GM10266 (cell line): ENCODE results near the gene EBPL.
A peak's percentile ranks its signal among the peaks of the same experiment; 100 is the strongest.

Experiments used
- DNase-seq: peaks from one replicate; pipeline ENCODE4 v3.0.0; 2012; ENCODE audit errors: extremely low spot score
- TF ChIP-seq, protein P1 (sequence below): IDR thresholded peaks from 2 replicates; pipeline ENCODE4 v1.5.1; 2012; ENCODE audit warnings: mild to moderate bottlenecking, low read depth; ENCODE audit not compliant: control insufficient read depth, insufficient read depth; ENCODE audit errors: missing control alignments

The EBPL gene

DNA sequence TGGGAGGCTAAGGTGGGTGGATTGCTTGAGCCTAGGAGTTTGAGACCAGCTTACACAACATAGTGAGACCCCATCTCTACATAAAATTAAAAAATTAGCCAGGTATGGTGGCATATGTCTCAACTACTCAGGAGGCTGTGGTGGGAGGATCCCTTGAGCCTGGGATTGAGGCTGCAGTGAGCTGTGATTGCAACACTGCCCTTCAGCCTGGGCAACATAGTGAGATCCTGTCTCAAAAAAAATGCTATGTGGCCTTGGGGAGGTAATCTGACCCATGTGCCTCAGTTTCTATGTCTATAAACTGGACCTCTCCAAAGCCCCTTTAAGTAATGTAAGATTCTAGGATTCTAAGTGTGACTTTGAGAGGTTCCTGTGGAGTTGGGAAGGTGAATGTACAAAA is 37.8 kb downstream of the EBPL start:
- TF ChIP-seq, protein P1, sequence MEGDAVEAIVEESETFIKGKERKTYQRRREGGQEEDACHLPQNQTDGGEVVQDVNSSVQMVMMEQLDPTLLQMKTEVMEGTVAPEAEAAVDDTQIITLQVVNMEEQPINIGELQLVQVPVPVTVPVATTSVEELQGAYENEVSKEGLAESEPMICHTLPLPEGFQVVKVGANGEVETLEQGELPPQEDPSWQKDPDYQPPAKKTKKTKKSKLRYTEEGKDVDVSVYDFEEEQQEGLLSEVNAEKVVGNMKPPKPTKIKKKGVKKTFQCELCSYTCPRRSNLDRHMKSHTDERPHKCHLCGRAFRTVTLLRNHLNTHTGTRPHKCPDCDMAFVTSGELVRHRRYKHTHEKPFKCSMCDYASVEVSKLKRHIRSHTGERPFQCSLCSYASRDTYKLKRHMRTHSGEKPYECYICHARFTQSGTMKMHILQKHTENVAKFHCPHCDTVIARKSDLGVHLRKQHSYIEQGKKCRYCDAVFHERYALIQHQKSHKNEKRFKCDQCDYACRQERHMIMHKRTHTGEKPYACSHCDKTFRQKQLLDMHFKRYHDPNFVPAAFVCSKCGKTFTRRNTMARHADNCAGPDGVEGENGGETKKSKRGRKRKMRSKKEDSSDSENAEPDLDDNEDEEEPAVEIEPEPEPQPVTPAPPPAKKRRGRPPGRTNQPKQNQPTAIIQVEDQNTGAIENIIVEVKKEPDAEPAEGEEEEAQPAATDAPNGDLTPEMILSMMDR, result no peak

DNA sequence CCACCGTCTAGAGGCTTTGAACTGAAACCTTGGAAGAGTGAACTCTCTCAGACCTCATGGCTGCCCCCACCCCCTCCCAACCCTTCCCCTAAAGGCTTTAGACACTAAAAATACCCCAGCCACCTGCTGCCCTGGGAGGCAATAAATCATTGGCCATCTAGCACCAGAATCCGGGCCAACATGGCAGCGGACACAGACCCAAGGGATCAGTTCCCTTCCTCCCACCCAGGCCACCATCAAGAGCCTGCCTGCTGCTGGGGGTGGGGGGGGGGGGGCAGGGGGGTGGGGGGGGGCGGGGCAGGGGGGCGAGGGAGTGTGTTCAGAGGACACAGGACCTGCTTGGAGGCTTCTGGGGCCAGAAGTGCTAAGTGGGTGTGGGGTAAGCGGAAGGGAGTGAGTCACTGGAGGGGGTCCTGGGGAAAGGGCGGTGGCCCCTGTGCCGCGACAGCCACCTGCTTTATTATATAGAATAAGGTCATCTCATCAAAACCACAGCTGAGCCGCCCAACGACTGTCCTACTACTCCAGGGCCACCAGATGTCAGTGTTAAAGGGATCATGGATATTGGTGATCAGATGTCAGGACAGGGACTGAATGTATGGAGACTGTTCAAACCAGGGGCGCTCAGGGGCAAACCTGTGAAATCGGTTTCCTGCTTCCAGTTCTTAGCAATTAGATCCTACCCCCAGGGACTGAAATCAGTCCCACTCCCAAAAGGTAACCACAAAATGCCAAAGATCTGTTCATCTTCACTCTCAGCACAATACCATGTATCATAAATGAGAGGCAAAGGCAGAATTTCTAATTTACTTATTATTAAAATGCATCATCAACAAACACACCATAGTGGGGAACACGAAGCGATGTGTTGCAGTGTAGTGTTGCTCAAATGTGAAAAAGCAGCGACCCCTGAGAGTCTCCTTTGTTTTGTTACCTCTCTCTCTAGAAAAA is 38.7 kb downstream of the EBPL start:
- DNase-seq, result peak; percentile 54
- TF ChIP-seq, protein P1, result peak; percentile 49

More for the DNA sequence above, 37.8 kb downstream of the EBPL start:
- no peak for DNase-seq

DNA sequence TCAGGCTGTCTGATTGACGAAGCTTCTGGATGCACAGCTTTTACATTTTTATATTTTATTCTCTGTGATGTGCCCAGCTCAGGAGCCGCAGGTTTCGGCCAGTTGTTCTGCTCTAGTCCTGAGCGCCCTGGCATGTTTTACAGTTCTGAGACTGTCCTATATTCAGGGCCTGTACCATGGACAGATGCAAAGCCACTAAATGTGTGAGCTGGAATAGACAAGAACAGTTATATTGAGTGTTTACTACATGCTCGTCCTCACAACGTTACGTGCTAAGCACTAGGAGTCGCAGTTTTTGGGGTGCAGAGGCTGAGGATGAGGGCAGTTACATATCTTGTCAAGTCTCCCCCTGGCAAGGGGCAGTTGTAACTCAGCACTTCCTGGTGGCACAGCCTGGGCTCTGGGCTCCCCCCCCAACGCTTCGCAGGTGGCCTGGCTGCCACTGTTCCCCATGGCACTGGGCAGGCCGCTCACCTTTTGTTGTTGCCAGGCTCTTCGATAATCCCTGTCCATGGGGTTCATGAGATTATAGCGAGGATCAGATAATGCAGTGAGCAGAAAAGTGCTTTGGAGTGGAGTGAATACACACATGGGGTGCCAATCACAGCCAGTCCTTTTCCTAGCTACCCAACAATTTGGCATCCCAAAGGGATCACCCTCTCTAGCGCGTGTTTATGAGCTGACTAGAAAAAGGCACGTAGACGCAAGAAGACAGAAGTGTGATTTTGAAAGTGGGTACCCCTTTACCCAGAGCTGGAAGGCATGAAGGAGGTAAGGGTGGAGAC is 39.5 kb downstream of the EBPL start:
- TF ChIP-seq, protein P1, result no peak
- no peak for DNase-seq

DNA sequence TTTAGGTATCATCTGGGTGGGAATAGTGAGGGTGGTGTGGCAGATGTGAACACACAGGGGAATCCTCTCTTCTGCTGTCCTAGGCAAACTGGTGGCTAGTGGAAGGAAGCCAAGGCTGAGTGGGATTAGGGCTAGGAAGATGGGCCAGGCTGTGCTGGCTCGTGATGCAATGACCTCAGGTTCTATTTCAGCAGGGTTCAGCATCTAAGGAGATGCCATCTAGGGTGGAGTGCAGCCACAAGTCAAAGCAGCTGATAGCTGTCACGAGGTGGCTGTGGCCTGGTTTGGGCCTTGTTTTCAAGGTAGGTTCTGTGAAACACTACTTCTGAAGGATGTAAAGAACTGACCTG is 41.3 kb downstream of the EBPL start:
- TF ChIP-seq, protein P1, result no peak
- no peak for DNase-seq

DNA sequence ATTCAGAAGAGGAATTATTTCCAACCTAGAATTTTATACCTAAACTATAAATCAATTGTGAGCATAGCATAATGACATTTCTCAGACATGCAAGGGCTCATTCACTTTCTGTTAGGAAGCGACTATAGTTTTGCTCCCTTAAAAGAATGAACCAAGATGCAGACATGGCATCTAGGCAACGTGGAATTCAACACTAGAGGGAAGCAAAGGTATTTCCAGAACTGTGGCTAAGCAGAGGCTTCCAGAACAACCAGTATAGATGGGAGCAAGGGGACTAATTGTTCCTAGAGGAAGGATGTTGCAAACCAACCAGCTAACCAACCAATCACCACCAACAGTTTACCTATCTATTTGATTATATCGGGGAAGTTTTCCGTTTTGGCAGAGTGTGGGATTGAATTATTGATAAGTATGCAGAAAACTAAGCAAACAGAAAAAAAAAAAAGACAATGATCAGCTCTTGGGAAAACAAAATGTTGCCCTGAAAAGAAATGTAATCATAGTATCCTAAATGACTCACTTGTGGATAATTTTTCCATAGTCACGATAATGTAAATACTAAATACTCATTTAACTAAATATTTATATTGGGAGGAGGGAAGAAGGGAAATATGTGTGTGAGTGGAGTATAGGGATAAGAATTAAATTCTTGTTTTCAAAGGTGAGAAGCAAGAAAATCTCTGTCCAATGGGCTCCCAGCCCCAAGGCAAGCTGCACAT is 41.9 kb downstream of the EBPL start:
- TF ChIP-seq, protein P1, result no peak
- DNase-seq, result no peak

DNA sequence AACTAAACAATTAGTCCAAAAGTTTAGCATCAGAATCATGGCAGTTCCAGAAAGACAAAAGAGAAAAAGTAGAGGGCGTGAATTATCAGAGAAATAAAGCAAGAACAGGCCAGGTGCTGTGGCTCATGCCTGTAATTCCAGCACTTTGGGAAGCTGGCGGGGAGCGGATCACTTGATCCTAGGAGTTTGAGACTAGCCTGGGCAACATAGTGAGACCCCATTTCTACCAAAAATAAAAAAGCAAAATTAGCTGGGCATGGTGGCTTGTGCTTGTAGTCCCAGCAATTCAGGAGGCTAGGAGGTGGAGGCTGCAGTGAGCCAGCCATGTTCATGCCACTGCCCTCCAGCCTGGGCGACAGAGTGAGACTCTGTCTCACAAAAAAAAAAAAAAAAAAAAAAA is 44.6 kb downstream of the EBPL start:
- DNase-seq, result no peak
- TF ChIP-seq, protein P1, result no peak
